ENCODE measurements around the gene G3BP1. TPM values are rescaled to one million over a fixed set of nuclear protein-coding genes. Genes with fewer than 3 reads are reported as not detected.
"Not testable (repeated sequence)": the region's sequence is repeated elsewhere in the genome, so short reads cannot be mapped to it uniquely, and the experiment has no call there.

The G3BP1 gene
- total RNA-seq, 4 donors from 2014 or later = 35.4 to 88.6 (median 66.7) TPM

DNA sequence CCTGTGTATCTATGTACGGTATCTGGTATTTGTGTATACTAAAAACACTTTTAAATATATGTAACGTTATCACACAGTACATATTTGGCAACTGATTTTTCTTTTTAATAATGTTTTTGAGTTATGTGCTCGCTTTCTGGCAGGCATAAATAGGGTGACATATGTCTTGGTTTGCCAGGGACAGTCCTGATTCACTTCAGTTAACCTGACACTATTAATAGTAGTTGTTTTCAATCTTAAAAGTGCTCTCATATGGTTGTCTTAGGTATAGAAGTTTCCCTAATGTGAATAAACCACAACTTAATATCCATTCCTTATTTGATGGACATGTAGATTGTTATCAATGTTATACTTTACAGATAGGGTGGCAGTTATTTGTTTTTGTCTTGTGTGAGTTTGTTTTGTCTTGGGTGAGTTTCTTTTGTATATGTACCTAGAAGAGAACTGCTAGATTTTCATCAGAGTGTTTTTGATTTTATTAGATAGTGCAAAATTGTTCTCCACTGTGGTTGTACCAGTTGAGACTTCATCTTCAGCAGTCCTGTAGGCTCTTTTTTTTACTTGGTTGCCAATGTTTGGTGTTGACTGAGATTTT is 7.9 kb downstream of the G3BP1 start:
- 65 to 70% methylated on average over 3 of the region's 3 CpGs for WGBS, 2 donors (ENCODE audit: low coverage in 1 of 2)
- in situ Hi-C loops (cut with MboI; ENCODE audit: low pct_ligation_motif_present in 1 of 4, low pct_unique_long_range_greater_than_20kb in 1 of 4, low sequenced_read_pairs in 3 of 4) (no loop called here), intact Hi-C loops (cut with DNase I; ENCODE audit: low total_unique reads) (no loop called here)
- peaks cover 6 to 95% (median 45%) of the 10 kb centered on the region in 4 donors for H3K4me1 ChIP-seq
- no peak for DNase-seq
- H3K4me3 ChIP-seq = no peak overlapping the region
- no peaks in the 10 kb centered on the region for H3K27me3 ChIP-seq
- TF ChIP-seq POLR2AphosphoS5 (IDR thresholded peaks at IDR 0.05) = no peak
- TF ChIP-seq EP300 (IDR thresholded peaks at IDR 0.05; ENCODE audit: low read depth) = no peak
- no peak for TF ChIP-seq POLR2A (IDR thresholded peaks at IDR 0.05)
- TF ChIP-seq CTCF (IDR thresholded peaks at IDR 0.05) = no peak
- peaks cover 0 to 3% (median 0%) of the 10 kb centered on the region in 4 donors for H3K36me3 ChIP-seq
- H3K27ac ChIP-seq = no peak overlapping the region
- H3K9me3 ChIP-seq = no peaks in the 10 kb centered on the region

GRCh38 chr5:151780348-151780747 is 8.6 kb downstream of the G3BP1 start:
- Histone ChIP-seq H3K27me3 (no peaks in the 10 kb centered on the region), H3K4me1 (peaks cover 0 to 95% (median 38%) of the 10 kb centered on the region in 4 donors), H3K9me3 (no peaks in the 10 kb centered on the region), H3K27ac (no peak overlapping the region), H3K4me3 (no peak overlapping the region), H3K36me3 (peaks cover 0 to 3% (median 0%) of the 10 kb centered on the region in 4 donors)
- in situ Hi-C loops (cut with MboI; ENCODE audit: low pct_ligation_motif_present in 1 of 4, low pct_unique_long_range_greater_than_20kb in 1 of 4, low sequenced_read_pairs in 3 of 4) = no loop called here
- WGBS, 2 donors (ENCODE audit: low coverage in 1 of 2) = 92 to 93% methylated on average over 4 to 11 of the region's 11 CpGs
- DNase-seq = no peak
- intact Hi-C loops (cut with DNase I; ENCODE audit: low total_unique reads) = no loop called here
- TF ChIP-seq CTCF (IDR thresholded peaks at IDR 0.05) = no peak
- TF ChIP-seq EP300 (IDR thresholded peaks at IDR 0.05; ENCODE audit: low read depth) = no peak
- no peak for TF ChIP-seq POLR2A (IDR thresholded peaks at IDR 0.05)
- TF ChIP-seq POLR2AphosphoS5 (IDR thresholded peaks at IDR 0.05) = no peak

DNA sequence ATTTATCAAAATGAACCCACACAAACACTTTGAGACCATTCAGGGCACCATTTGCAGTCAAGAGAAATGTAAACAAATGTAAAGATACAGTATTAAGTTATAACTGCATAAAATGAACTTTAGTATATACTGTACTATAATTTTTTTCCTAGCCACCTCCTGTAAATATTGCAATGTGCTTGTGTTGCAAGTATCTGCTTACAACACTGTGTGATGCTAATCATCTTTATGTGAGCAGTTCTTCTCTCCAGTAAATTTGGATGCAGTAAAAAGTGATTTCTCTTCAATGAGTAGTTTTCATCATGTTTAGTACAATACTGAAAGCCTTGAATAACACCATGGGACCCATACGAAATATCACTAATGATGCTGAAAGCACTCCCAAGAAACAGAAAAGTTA is 9.4 kb downstream of the G3BP1 start:
- no peak overlapping the region for H3K4me3 ChIP-seq
- TF ChIP-seq EP300 (IDR thresholded peaks at IDR 0.05; ENCODE audit: low read depth) (no peak), CTCF (IDR thresholded peaks at IDR 0.05) (no peak), POLR2AphosphoS5 (IDR thresholded peaks at IDR 0.05) (no peak), POLR2A (IDR thresholded peaks at IDR 0.05) (no peak)
- peaks cover 0 to 3% (median 0%) of the 10 kb centered on the region in 4 donors for H3K36me3 ChIP-seq
- H3K9me3 ChIP-seq = no peaks in the 10 kb centered on the region
- intact Hi-C loops (cut with DNase I; ENCODE audit: low total_unique reads) = no loop called here
- in situ Hi-C loops (cut with MboI; ENCODE audit: low pct_ligation_motif_present in 1 of 4, low pct_unique_long_range_greater_than_20kb in 1 of 4, low sequenced_read_pairs in 3 of 4) = no loop called here
- 20 to 43% methylated on average over 1 of the region's 1 CpG for WGBS, 2 donors (ENCODE audit: low coverage in 1 of 2)
- no peak overlapping the region for H3K27ac ChIP-seq
- H3K4me1 ChIP-seq = peaks cover 0 to 89% (median 30%) of the 10 kb centered on the region in 4 donors
- DNase-seq = no peak
- H3K27me3 ChIP-seq = no peaks in the 10 kb centered on the region

DNA sequence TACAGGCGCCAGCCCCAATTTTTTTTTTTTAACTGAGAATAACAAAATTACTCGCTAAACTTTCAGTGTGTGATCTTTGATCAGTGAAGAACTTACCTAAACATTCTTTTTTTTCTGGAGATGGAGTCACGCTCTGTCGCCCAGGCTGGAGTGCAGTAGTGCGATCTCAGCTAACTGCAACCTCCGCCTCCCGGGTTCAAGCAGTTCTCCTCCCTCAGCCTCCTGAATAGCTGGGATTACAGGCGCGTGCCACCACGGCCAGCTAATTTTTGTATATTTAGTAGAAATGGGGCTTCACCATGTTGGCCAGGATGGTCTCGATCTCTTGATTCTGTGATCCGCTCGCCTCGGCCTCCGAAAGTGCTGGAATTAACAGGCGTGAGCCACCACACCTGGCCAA is 11.9 kb downstream of the G3BP1 start:
- H3K9me3 ChIP-seq; in situ Hi-C loops (cut with MboI; ENCODE audit: low pct_ligation_motif_present in 1 of 4, low pct_unique_long_range_greater_than_20kb in 1 of 4, low sequenced_read_pairs in 3 of 4); H3K36me3 ChIP-seq; DNase-seq; H3K4me3 ChIP-seq; H3K27me3 ChIP-seq; intact Hi-C loops (cut with DNase I; ENCODE audit: low total_unique reads); H3K27ac ChIP-seq: not testable (repeated sequence)
- WGBS, 2 donors (ENCODE audit: low coverage in 1 of 2) = 93 to 95% methylated on average over 8 to 16 of the region's 16 CpGs
- H3K4me1 ChIP-seq = peaks cover 0 to 64% (median 18%) of the 10 kb centered on the region in 4 donors

GRCh38 chr5:151784141-151784540 is 12.4 kb downstream of the G3BP1 start:
- Histone ChIP-seq H3K9me3 (no peaks in the 10 kb centered on the region), H3K27ac (no peak overlapping the region), H3K36me3 (peaks cover 0 to 8% (median 0%) of the 10 kb centered on the region in 4 donors), H3K4me3 (no peak overlapping the region), H3K27me3 (no peaks in the 10 kb centered on the region), H3K4me1 (peaks cover 0 to 60% (median 16%) of the 10 kb centered on the region in 4 donors)
- DNase-seq = no peak
- in situ Hi-C loops (cut with MboI; ENCODE audit: low pct_ligation_motif_present in 1 of 4, low pct_unique_long_range_greater_than_20kb in 1 of 4, low sequenced_read_pairs in 3 of 4) = no loop called here
- TF ChIP-seq EP300 (IDR thresholded peaks at IDR 0.05; ENCODE audit: low read depth) (no peak), CTCF (IDR thresholded peaks at IDR 0.05) (no peak), POLR2A (IDR thresholded peaks at IDR 0.05) (no peak), POLR2AphosphoS5 (IDR thresholded peaks at IDR 0.05) (no peak)
- intact Hi-C loops (cut with DNase I; ENCODE audit: low total_unique reads) = no loop called here
- 72 to 81% methylated on average over 3 of the region's 3 CpGs for WGBS, 2 donors (ENCODE audit: low coverage in 1 of 2)
